ENCODE results near the gene GAB3. TPM values are rescaled to one million over a fixed set of nuclear protein-coding genes. Genes with fewer than 3 reads are reported as not detected.

GAB3 gene
- total RNA-seq, 2 donors from 2014 or later, result 0.66 to 3.4 TPM

- Histone ChIP-seq H3K4me3 (no peak overlapping the region), H3K27ac (no peak overlapping the region), H3K9me3 (no peaks in the 10 kb centered on the region), H3K27me3 (no peaks in the 10 kb centered on the region), H3K4me1 (no peaks in the 10 kb centered on the region), H3K36me3 (replicated peaks in 1 of 2; ENCODE audit: insufficient read depth in 1 of 2, low read depth in 2 of 2) (no peaks in the 10 kb centered on the region)
- no peak for DNase-seq
- TF ChIP-seq CTCF (IDR thresholded peaks at IDR 0.05) (no peak), POLR2A (IDR thresholded peaks at IDR 0.05) (no peak)
- WGBS, 2 donors, result 80 to 81% methylated on average over 4 to 6 of the region's 7 CpGs
- ATAC-seq, result no peak
- intact Hi-C loops (cut with DNase I), result no loop called here
Observed at GRCh38 chrX:154712781-154713740, 37.8 kb downstream of the GAB3 start.

- ATAC-seq, result no peak
Observed at GRCh38 chrX:154711264-154711663, 39.6 kb downstream of the GAB3 start.

GRCh38 chrX:154710309-154710708 lies 40.6 kb downstream of the GAB3 start:
- Histone ChIP-seq H3K4me1 (no peaks in the 10 kb centered on the region), H3K27ac (no peak overlapping the region), H3K27me3 (no peaks in the 10 kb centered on the region), H3K4me3 (no peak overlapping the region), H3K9me3 (no peaks in the 10 kb centered on the region), H3K36me3 (replicated peaks in 1 of 2; ENCODE audit: insufficient read depth in 1 of 2, low read depth in 2 of 2) (no peaks in the 10 kb centered on the region)
- 68 to 70% methylated on average over 4 of the region's 4 CpGs for WGBS, 2 donors
- intact Hi-C loops (cut with DNase I), result no loop called here
- TF ChIP-seq POLR2A (IDR thresholded peaks at IDR 0.05), result no peak
- no peak for TF ChIP-seq CTCF (IDR thresholded peaks at IDR 0.05)
- DNase-seq (no peak), ATAC-seq (no peak)

More at GRCh38 chrX:154711264-154711663, 39.6 kb downstream of the GAB3 start:
- Histone ChIP-seq H3K27ac (no peak overlapping the region), H3K27me3 (no peaks in the 10 kb centered on the region), H3K36me3 (replicated peaks in 1 of 2; ENCODE audit: insufficient read depth in 1 of 2, low read depth in 2 of 2) (no peaks in the 10 kb centered on the region), H3K4me1 (no peaks in the 10 kb centered on the region), H3K4me3 (no peak overlapping the region), H3K9me3 (no peaks in the 10 kb centered on the region)
- no peak for DNase-seq
- intact Hi-C loops (cut with DNase I), result no loop called here
- TF ChIP-seq CTCF (IDR thresholded peaks at IDR 0.05) (no peak), POLR2A (IDR thresholded peaks at IDR 0.05) (no peak)
- WGBS, 2 donors, result 38 to 47% methylated on average over 1 of the region's 1 CpG

DNA sequence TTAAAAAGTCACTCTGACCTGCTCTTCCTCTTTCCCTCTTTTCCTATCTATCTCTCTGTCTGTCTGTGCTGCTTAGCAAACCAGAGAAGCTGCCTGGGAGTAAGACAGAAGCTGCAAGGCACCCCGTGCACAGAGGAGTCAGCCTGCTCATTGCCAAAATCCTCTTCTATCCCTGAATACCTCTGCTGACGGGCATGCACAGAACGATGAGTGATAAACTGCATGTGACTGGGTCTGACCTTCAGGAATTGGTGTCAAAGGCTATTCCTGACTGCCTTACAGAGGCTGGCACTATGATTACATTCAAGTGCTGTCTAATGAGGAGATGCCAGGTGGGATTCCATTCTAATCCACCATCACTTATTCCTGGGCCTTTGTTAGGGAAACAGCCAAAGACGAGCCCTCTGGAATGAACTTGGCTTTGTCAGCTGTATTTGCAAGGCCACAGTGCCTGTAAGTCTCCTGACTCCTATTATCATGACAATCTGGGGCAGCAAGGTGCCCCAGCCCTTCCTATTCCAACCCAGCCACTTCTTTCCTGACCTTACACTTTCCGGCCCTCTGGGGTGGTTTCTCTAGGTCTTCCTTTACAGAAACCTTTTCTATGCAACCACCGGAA lies 52.1 kb downstream of the GAB3 start:
- Histone ChIP-seq H3K9me3 (no peaks in the 10 kb centered on the region), H3K4me3 (no peak overlapping the region), H3K36me3 (replicated peaks in 1 of 2; ENCODE audit: insufficient read depth in 1 of 2, low read depth in 2 of 2) (no peaks in the 10 kb centered on the region), H3K27ac (no peak overlapping the region), H3K27me3 (no peaks in the 10 kb centered on the region), H3K4me1 (no peaks in the 10 kb centered on the region)
- no peak for ATAC-seq
- 59 to 72% methylated on average over 4 to 5 of the region's 6 CpGs for WGBS, 2 donors
- DNase-seq, result no peak
- intact Hi-C loops (cut with DNase I), result no loop called here
- TF ChIP-seq CTCF (IDR thresholded peaks at IDR 0.05) (no peak), POLR2A (IDR thresholded peaks at IDR 0.05) (no peak)

Measured in body of pancreas (tissue), 4 donors.